WTC11 (cell line): ENCODE measurements around the gene TERF2IP. TPM values are rescaled to one million over a fixed set of nuclear protein-coding genes. Genes with fewer than 3 reads are reported as not detected.

Experiments used
- ATAC-seq: fragments of 200-7000 bp; cut with Tn5 transposase; 2 replicates; pipeline ENCODE4 v1.10.0; 2021; ENCODE audit warnings: mild to moderate bottlenecking, moderate library complexity
- CTCF ChIA-PET: fragments of 300-600 bp; sonication (Branson Sonifier 250); formaldehyde crosslinking; loops from one replicate; lab custom pipeline; 2021; ENCODE audit warnings: antibody characterized with exemption; lab: Charles Lee
- POLR2A ChIA-PET: fragments of 350-600 bp; sonication (Branson Sonifier 250); formaldehyde crosslinking; loops from one replicate; lab custom pipeline; 2021; ENCODE audit warnings: antibody characterized with exemption; lab: Charles Lee
- DNase-seq: peaks from one replicate; pipeline ENCODE4 v3.0.0; 2021; ENCODE audit warnings: low spot score
- H3K27ac Mint-ChIP-seq: 2 replicates; pipeline ENCODE4 v1.8.0; 2021; ENCODE audit warnings: mixed read lengths
- H3K27me3 Mint-ChIP-seq: 2 replicates; pipeline ENCODE4 v1.8.0; 2021; ENCODE audit warnings: low read depth, mild to moderate bottlenecking, moderate library complexity, mixed read lengths
- H3K36me3 Mint-ChIP-seq: 2 replicates; pipeline ENCODE4 v1.8.0; 2021; ENCODE audit warnings: mixed read lengths
- H3K4me1 Mint-ChIP-seq: 2 replicates; pipeline ENCODE4 v1.8.0; 2022; ENCODE audit warnings: mixed read lengths
- H3K4me3 Mint-ChIP-seq: 2 replicates; pipeline ENCODE4 v1.8.0; 2021; ENCODE audit warnings: mild to moderate bottlenecking, moderate library complexity, mixed read lengths
- H3K9me3 Mint-ChIP-seq: 2 replicates; pipeline ENCODE4 v1.8.0; 2021; ENCODE audit warnings: mixed read lengths
- AFF4 ChIP-seq: sonication (generic); formaldehyde crosslinking; IDR thresholded peaks from 2 replicates; pipeline ENCODE4 v1.8.1; 2023; ENCODE audit warnings: mild to moderate bottlenecking, missing genetic modification reagents, borderline replicate concordance
- CBFB ChIP-seq: sonication (generic); formaldehyde crosslinking; IDR thresholded peaks from 2 replicates; pipeline ENCODE4 v1.8.1; 2022; ENCODE audit warnings: mild to moderate bottlenecking, low read depth, missing genetic modification reagents
- FOXJ3 ChIP-seq: sonication (generic); formaldehyde crosslinking; IDR thresholded peaks from 2 replicates; pipeline ENCODE4 v1.9.0; 2021; ENCODE audit warnings: missing genetic modification reagents, mild to moderate bottlenecking, borderline replicate concordance
- FOXK1 ChIP-seq: sonication (generic); formaldehyde crosslinking; IDR thresholded peaks from 2 replicates; pipeline ENCODE4 v1.8.0; 2022; ENCODE audit warnings: mild to moderate bottlenecking, moderate library complexity, missing genetic modification reagents
- HMGXB4 ChIP-seq: sonication (generic); formaldehyde crosslinking; IDR thresholded peaks from 2 replicates; pipeline ENCODE4 v1.8.1; 2023; ENCODE audit warnings: mild to moderate bottlenecking, moderate library complexity, missing genetic modification reagents
- MLX ChIP-seq: sonication (generic); formaldehyde crosslinking; IDR thresholded peaks from 2 replicates; pipeline ENCODE4 v1.8.1; 2023; ENCODE audit warnings: mild to moderate bottlenecking, missing genetic modification reagents, moderate library complexity
- NR2C2 ChIP-seq: sonication (generic); formaldehyde crosslinking; IDR thresholded peaks from 2 replicates; pipeline ENCODE4 v1.8.0; 2022; ENCODE audit warnings: mild to moderate bottlenecking, missing genetic modification reagents
- SMAD4 ChIP-seq: sonication (generic); formaldehyde crosslinking; IDR thresholded peaks from 2 replicates; pipeline ENCODE4 v1.8.0; 2022; ENCODE audit warnings: mild to moderate bottlenecking, missing genetic modification reagents
- ZBTB43 ChIP-seq: sonication (generic); formaldehyde crosslinking; IDR thresholded peaks from 2 replicates; pipeline ENCODE4 v1.8.1; 2023; ENCODE audit warnings: mild to moderate bottlenecking, missing genetic modification reagents
- ZNF532 ChIP-seq: fragments of 250-450 bp; sonication (Bioruptor Pico); IDR thresholded peaks from 2 replicates; pipeline ENCODE4 v1.9.0; 2021; ENCODE audit warnings: mild to moderate bottlenecking, borderline replicate concordance
- total RNA-seq: library from RNA; stranded (reverse); gene quantifications from 3 replicates; pipeline ENCODE4 v1.2.3, GENCODE V29; 2021

TERF2IP gene
- total RNA-seq, 1 experiment from 2014 or later = 14.7 TPM

GRCh38 chr16:75647492-75648264, at the start of gene TERF2IP, which contains the start of gene KARS1 (continued):
- TF ChIP-seq FOXJ3 (CRISPR knock-in tag) (no peak), ZNF532 (CRISPR knock-in tag) (no peak), HMGXB4 (CRISPR knock-in tag) (no peak; the same call in 1 of the 2 replicates), MLX (CRISPR knock-in tag) (no peak), AFF4 (CRISPR knock-in tag) (no peak), FOXK1 (CRISPR knock-in tag) (no peak; the same call in 1 of the 2 replicates), NR2C2 (peak; percentile 90), ZBTB43 (CRISPR knock-in tag) (no peak)

- ChIA-PET CTCF (no interaction called here), POLR2A (no interaction called here)
- no peak for ATAC-seq
- H3K9me3 Mint-ChIP-seq = peaks cover 30% of the 10 kb centered on the region
- TF ChIP-seq SMAD4 (CRISPR knock-in tag) (no peak), CBFB (CRISPR knock-in tag) (no peak)
- H3K27ac Mint-ChIP-seq = no peak overlapping the region; the same call in 1 of the 2 replicates
- no peaks in the 10 kb centered on the region for H3K27me3 Mint-ChIP-seq
- H3K4me3 Mint-ChIP-seq = no peak overlapping the region
- DNase-seq = no peak
- peaks cover 9% of the 10 kb centered on the region for H3K4me1 Mint-ChIP-seq
- H3K36me3 Mint-ChIP-seq = peaks cover 63% of the 10 kb centered on the region
These were observed 47.9 kb upstream of the TERF2IP start for GRCh38 chr16:75599452-75600277.
